H1 (cell line): ENCODE results near the gene CCDC124. TPM values are rescaled to one million over a fixed set of nuclear protein-coding genes. Genes with fewer than 3 reads are reported as not detected.
A peak's percentile ranks its signal among the peaks of the same experiment; 100 is the strongest.

Experiments
- CTCF ChIA-PET: fragments of 300-600 bp; sonication (Branson Sonifier 250); formaldehyde crosslinking; loops from one replicate; lab custom pipeline; 2021; ENCODE audit not compliant: partially characterized antibody; lab: Charles Lee
- POLR2A ChIA-PET: fragments of 300-600 bp; sonication (Branson Sonifier 250); formaldehyde crosslinking; loops from one replicate; lab custom pipeline; 2021; ENCODE audit warnings: inconsistent platforms; ENCODE audit not compliant: partially characterized antibody; lab: Charles Lee
- DNase-seq, 2 experiments: peaks; one replicate each; pipeline versions ENCODE4 v3.0.0 to v3.0.0-alpha.2; 2010 to 2022; ENCODE audit warnings: low spot score in 2 of 2, low read depth in 1 of 2, mixed read lengths in 1 of 2
- FAIRE-seq: peaks from 2 replicates; lab custom pipeline; 2011; peaks lifted over from hg19 to GRCh38; lab: Jason Lieb, UNC
- H2AFZ ChIP-seq: 2 replicates; pipeline ENCODE4 v1.8.1; 2012; ENCODE audit warnings: low read length, inconsistent platforms
- H2AK5ac ChIP-seq: 2 replicates; pipeline ENCODE4 v1.6.1; 2013; ENCODE audit warnings: low read depth, low read length
- H2BK120ac ChIP-seq: replicated peaks from 2 replicates; pipeline ENCODE3; 2013; ENCODE audit warnings: low read depth, low read length, inconsistent platforms
- H2BK12ac ChIP-seq: 2 replicates; pipeline ENCODE4 v1.6.1; 2013; ENCODE audit warnings: low read depth, low read length
- H2BK15ac ChIP-seq: 2 replicates; pipeline ENCODE4 v1.6.1; 2013; ENCODE audit warnings: low read length
- H2BK20ac ChIP-seq: 2 replicates; pipeline ENCODE4 v1.6.1; 2013; ENCODE audit warnings: low read length
- H2BK5ac ChIP-seq: 2 replicates; pipeline ENCODE4 v1.6.1; 2013; ENCODE audit warnings: low read depth, low read length
- H3K14ac ChIP-seq: 2 replicates; pipeline ENCODE4 v1.6.1; 2013; ENCODE audit warnings: inconsistent platforms; ENCODE audit not compliant: insufficient read length
- H3K18ac ChIP-seq: 2 replicates; pipeline ENCODE4 v1.6.1; 2013; ENCODE audit warnings: low read length; ENCODE audit errors: extremely low read depth
- H3K23ac ChIP-seq: 2 replicates; pipeline ENCODE4 v1.6.1; 2013; ENCODE audit warnings: inconsistent platforms; ENCODE audit not compliant: insufficient read length
- H3K23me2 ChIP-seq: 2 replicates; pipeline ENCODE4 v1.6.1; 2013; ENCODE audit warnings: low read depth, low read length
- H3K27ac ChIP-seq: 2 replicates; pipeline ENCODE4 v1.6.1; 2011; ENCODE audit warnings: low read depth, low read length, inconsistent platforms
- H3K27me3 ChIP-seq, 4 experiments: replicated peaks in 1 of 4; 1 replicate in 1 of 4; 2 replicates in 3 of 4; pipeline versions ENCODE4 v1.6.1 to v1.8.1; 2011 to 2013; ENCODE audit warnings: low read length in 3 of 4, mild to moderate bottlenecking in 3 of 4, inconsistent platforms in 2 of 4, mixed read lengths in 2 of 4, moderate library complexity in 1 of 4; ENCODE audit not compliant: control insufficient read depth in 3 of 4, insufficient read depth in 3 of 4; ENCODE audit errors: extremely low read depth in 1 of 4
- H3K36me3 ChIP-seq, 4 experiments: 2 replicates each; pipeline versions ENCODE4 v1.6.1 to v1.8.1; 2011 to 2013; ENCODE audit warnings: mild to moderate bottlenecking in 4 of 4, low read length in 3 of 4, moderate library complexity in 2 of 4, control low read depth in 1 of 4, inconsistent platforms in 1 of 4; ENCODE audit not compliant: insufficient read depth in 4 of 4, control insufficient read depth in 2 of 4
- H3K4ac ChIP-seq: replicated peaks from 2 replicates; pipeline ENCODE3; 2013; ENCODE audit warnings: low read length, low read depth, mixed read lengths, inconsistent platforms; ENCODE audit not compliant: insufficient read length
- H3K4me1 ChIP-seq, 4 experiments: replicated peaks in 1 of 4; 1 replicate in 1 of 4; 2 replicates in 3 of 4; pipeline versions ENCODE4 v1.6.1 to v1.8.1; 2011 to 2013; ENCODE audit warnings: low read length in 3 of 4, inconsistent platforms in 2 of 4, mixed read lengths in 1 of 4; ENCODE audit not compliant: insufficient read depth in 4 of 4, control insufficient read depth in 3 of 4
- H3K4me2 ChIP-seq, 2 experiments: 2 replicates each; pipeline versions ENCODE4 v1.6.1 to v1.8.1; 2011 to 2013; ENCODE audit warnings: low read depth in 2 of 2, low read length in 2 of 2, control low read depth in 1 of 2, inconsistent platforms in 1 of 2, mild to moderate bottlenecking in 1 of 2; ENCODE audit not compliant: insufficient read depth in 1 of 2
- H3K4me3 ChIP-seq, 4 experiments: fragments of 200-600, 300-600 bp in 1 of 4; sonication (generic), shearing (Covaris generic), sonication (Bioruptor Twin) in 1 of 4; 2 replicates each; pipeline versions ENCODE4 v1.5.1 to v1.8.1; 2011 to 2016; ENCODE audit warnings: low read length in 4 of 4, low read depth in 3 of 4, control low read depth in 2 of 4, inconsistent platforms in 2 of 4, mild to moderate bottlenecking in 2 of 4, mixed read lengths in 1 of 4, moderate library complexity in 1 of 4; ENCODE audit not compliant: insufficient read depth in 2 of 4; ENCODE audit errors: extremely low read depth in 1 of 4
- H3K56ac ChIP-seq: replicated peaks from 2 replicates; pipeline ENCODE3; 2013; ENCODE audit warnings: low read depth, mild to moderate bottlenecking, mixed read lengths, low read length, inconsistent platforms; ENCODE audit not compliant: insufficient read length
- H3K79me1 ChIP-seq: 2 replicates; pipeline ENCODE4 v1.6.1; 2013; ENCODE audit warnings: low read depth, low read length, control low read depth
- H3K79me2 ChIP-seq, 2 experiments: 2 replicates each; pipeline versions ENCODE4 v1.6.1 to v1.8.1; 2012 to 2013; ENCODE audit warnings: low read length in 2 of 2, mild to moderate bottlenecking in 2 of 2, inconsistent platforms in 1 of 2; ENCODE audit not compliant: insufficient read depth in 2 of 2, control insufficient read depth in 1 of 2
- H3K9ac ChIP-seq, 4 experiments: replicated peaks in 1 of 4; 1 replicate in 1 of 4; 2 replicates in 3 of 4; pipeline versions ENCODE4 v1.6.1 to v1.8.1; 2011 to 2013; ENCODE audit warnings: low read depth in 3 of 4, low read length in 3 of 4, control low read depth in 2 of 4, mild to moderate bottlenecking in 2 of 4, moderate library complexity in 2 of 4, inconsistent platforms in 1 of 4; ENCODE audit errors: extremely low read depth in 1 of 4
- H3K9me3 ChIP-seq, 2 experiments: 2 replicates each; pipeline versions ENCODE4 v1.6.1 to v1.8.1; 2012 to 2013; ENCODE audit warnings: mild to moderate bottlenecking in 2 of 2, moderate library complexity in 2 of 2, control low read depth in 1 of 2, inconsistent platforms in 1 of 2, low read depth in 1 of 2, low read length in 1 of 2, mixed read lengths in 1 of 2; ENCODE audit not compliant: insufficient read depth in 2 of 2
- H4K20me1 ChIP-seq, 2 experiments: replicated peaks in 1 of 2; 2 replicates each; pipeline versions ENCODE3 to v1.8.1; 2011 to 2013; ENCODE audit warnings: inconsistent platforms in 2 of 2, low read length in 2 of 2, mild to moderate bottlenecking in 1 of 2; ENCODE audit not compliant: insufficient read depth in 2 of 2, control insufficient read depth in 1 of 2
- H4K5ac ChIP-seq: 2 replicates; pipeline ENCODE4 v1.6.1; 2013; ENCODE audit warnings: low read length, low read depth, mixed read lengths, inconsistent platforms; ENCODE audit not compliant: insufficient read length
- H4K8ac ChIP-seq: 2 replicates; pipeline ENCODE4 v1.8.0; 2013; ENCODE audit warnings: mild to moderate bottlenecking, moderate library complexity, low read length, inconsistent platforms; ENCODE audit not compliant: insufficient read depth; ENCODE audit errors: extremely low read depth
- H4K91ac ChIP-seq: replicated peaks from 2 replicates; pipeline ENCODE3; 2013; ENCODE audit warnings: low read length, mixed read lengths, inconsistent platforms; ENCODE audit not compliant: insufficient read length
- KDM1A ChIP-seq: fragments of 200-600, 300-600 bp; sonication (generic); IDR thresholded peaks from 2 replicates; pipeline ENCODE4 v1.7.1; 2016; ENCODE audit warnings: mild to moderate bottlenecking, low read length, borderline replicate concordance
- whole genome bisulfite sequencing, 2 experiments: shearing (Covaris generic) in 1 of 2; methylation state at CpG; one replicate each; pipeline versions ENCODE4 v1.1.6 to v1.1.7; 2013 to 2015; ENCODE audit warnings: low lambda C conversion rate in 2 of 2, mixed read lengths in 2 of 2, inconsistent platforms in 1 of 2, low coverage in 1 of 2, missing lambda C conversion rate in 1 of 2; ENCODE audit not compliant: insufficient replicate concordance in 2 of 2, insufficient coverage in 1 of 2, insufficient read length in 1 of 2; ENCODE audit errors: extremely low coverage in 1 of 2, missing lambda C conversion rate in 1 of 2; 5-methylcytosine and 5-hydroxymethylcytosine counted together
- polyA plus RNA-seq, 7 experiments: library from polyadenylated mRNA; depleted of rRNA in 3 of 7; stranded (reverse) in 5 of 7; unstranded in 2 of 7; fragments of >200 nt in 5 of 7; fragments of 200-250 nt in 2 of 7; gene quantifications; 1 replicate in 5 of 7; 2 replicates in 1 of 7; 4 replicates in 1 of 7; pipeline versions ENCODE4 v1.2.1 to v1.2.3, GENCODE V29; 2011 to 2013; ENCODE audit warnings: missing spikeins in 2 of 7, mixed read lengths in 2 of 7
- total RNA-seq: library from RNA; stranded (reverse); fragmentation: NEBNext Ultra II Directional; extraction: Animal tissue kit (Norgen Biotek cat#: 25700); gene quantifications from 2 replicates; pipeline ENCODE4 v1.2.1, GENCODE V29; 2021
- TF ChIP-seq, protein P1 (sequence below): IDR thresholded peaks from 2 replicates; pipeline ENCODE4 v1.6.1; 2012; ENCODE audit warnings: inconsistent platforms

CCDC124 gene
- total and polyA plus RNA-seq, 2 of the 8 experiments (the other 6 are each of a cell fraction or from before 2014, with no cell fraction given), result 95.2 to 103 TPM

DNA sequence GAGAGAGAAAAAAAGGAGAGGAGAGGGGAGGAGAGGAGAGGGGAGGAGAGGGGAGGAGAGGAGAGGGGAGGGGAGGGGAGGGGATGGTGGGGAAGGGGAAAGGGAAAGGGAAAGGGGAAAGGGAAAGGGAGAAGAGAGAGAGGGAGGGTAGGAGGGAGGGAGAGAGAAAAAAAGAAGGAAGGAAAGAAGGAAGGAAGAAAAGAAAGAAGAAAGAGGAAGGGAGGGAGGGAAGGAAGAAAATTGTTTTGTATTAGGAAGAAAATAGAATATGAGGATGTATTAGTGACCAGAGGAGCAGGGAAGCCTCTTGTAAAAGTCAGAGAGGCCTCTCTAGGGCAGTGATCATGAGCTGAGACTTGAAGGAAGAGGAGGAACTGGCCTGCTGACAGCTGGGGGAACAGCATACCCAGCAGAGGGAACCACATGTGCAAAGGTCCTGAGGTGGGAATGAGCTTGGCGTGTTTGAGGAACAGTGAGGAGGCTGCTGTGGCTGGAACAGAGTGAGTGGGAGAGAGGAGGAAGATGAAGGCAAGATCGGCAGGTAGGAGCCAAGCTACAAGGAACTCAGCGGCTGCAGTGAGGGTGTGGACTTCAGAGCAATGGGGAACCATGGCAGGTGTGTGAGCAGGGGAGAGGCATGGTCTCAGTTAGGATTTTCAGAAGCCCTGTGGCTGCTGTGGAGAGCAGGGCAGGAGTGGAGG lies 24.5 kb downstream of the CCDC124 start:
- 0 out of 2 replicates have a peak overlapping the region, but pooled peaks have one; percentile 15 for H4K8ac ChIP-seq
- no peak overlapping the region for H3K4me3 ChIP-seq
- no peak overlapping the region for H3K14ac ChIP-seq
- H4K5ac ChIP-seq, result no peak overlapping the region
- H2AFZ ChIP-seq, result no peak overlapping the region
- H3K79me2 ChIP-seq, result no peaks in the 10 kb centered on the region
- CTCF ChIA-PET, result interaction anchor here (1.2 to 21.5 kb wide), 7 partner anchors 11 to 39 kb away, joined by 3 to 271 read pairs (median 5); no protein-coding TSS in a partner anchor
- no peaks in the 10 kb centered on the region for H3K79me1 ChIP-seq
- H2BK15ac ChIP-seq, result no peak overlapping the region
- TF ChIP-seq, protein P1, sequence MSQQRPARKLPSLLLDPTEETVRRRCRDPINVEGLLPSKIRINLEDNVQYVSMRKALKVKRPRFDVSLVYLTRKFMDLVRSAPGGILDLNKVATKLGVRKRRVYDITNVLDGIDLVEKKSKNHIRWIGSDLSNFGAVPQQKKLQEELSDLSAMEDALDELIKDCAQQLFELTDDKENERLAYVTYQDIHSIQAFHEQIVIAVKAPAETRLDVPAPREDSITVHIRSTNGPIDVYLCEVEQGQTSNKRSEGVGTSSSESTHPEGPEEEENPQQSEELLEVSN, result no peak
- peak; percentile 38; the same call in 1 of the 2 replicates for TF ChIP-seq KDM1A
- no peak overlapping the region for H2BK120ac ChIP-seq
- no peak overlapping the region for H3K56ac ChIP-seq
- H3K23ac ChIP-seq, result no peak overlapping the region
- no peaks in the 10 kb centered on the region for H3K36me3 ChIP-seq
- peaks cover 3% of the 10 kb centered on the region; the same call in 1 of the 2 replicates for H3K23me2 ChIP-seq
- no peaks in the 10 kb centered on the region for H3K9me3 ChIP-seq
- H2BK12ac ChIP-seq, result no peak overlapping the region
- WGBS, 2 experiments, result 77% methylated on average over 2 of the region's 3 CpGs; no CpG with 5 or more reads in 1 of the 2 experiments
- no peak overlapping the region for H3K18ac ChIP-seq
- FAIRE-seq (no peak), DNase-seq (no peak)
- H4K91ac ChIP-seq, result no peak overlapping the region
- peak overlapping the region; percentile 21; the same call in 1 of the 2 replicates for H2BK20ac ChIP-seq
- H3K4me2 ChIP-seq, result no peak overlapping the region
- no peak overlapping the region for H2AK5ac ChIP-seq
- no peak overlapping the region for H3K27ac ChIP-seq
- POLR2A ChIA-PET, result interaction anchor here (0.8 to 2.1 kb wide), 6 partner anchors 9 to 96 kb away, joined by 3 to 7 read pairs (median 3); partner anchors contain the start of genes CCDC124 and KCNN1
- peaks cover 8 to 27% (median 19%) of the 10 kb centered on the region in 4 experiments for H3K27me3 ChIP-seq
- H4K20me1 ChIP-seq, result peaks cover 0 to 3% of the 10 kb centered on the region in 2 experiments
- H3K4ac ChIP-seq, result no peak overlapping the region
- peaks cover 0 to 22% (median 11%) of the 10 kb centered on the region in 4 experiments; a peak in 6 of 7 replicates for H3K4me1 ChIP-seq
- 0 out of 2 replicates have a peak overlapping the region, but pooled peaks have one; percentile 10 for H2BK5ac ChIP-seq
- no peak overlapping the region for H3K9ac ChIP-seq
